K562 (cell line): ENCODE data around the gene BBS1. TPM values are rescaled to one million over a fixed set of nuclear protein-coding genes. Genes with fewer than 3 reads are reported as not detected.

Source experiments
- CTBP1 ChIP-seq: fragments of 450-650 bp; IDR thresholded peaks from 2 replicates; pipeline ENCODE4 v1.6.1; 2016; ENCODE audit warnings: borderline replicate concordance
- ELF2 ChIP-seq: fragments of 250-450 bp; sonication (Bioruptor Pico); IDR thresholded peaks from 2 replicates; pipeline ENCODE4 v1.5.0; 2021; ENCODE audit warnings: mild to moderate bottlenecking
- GATAD2A ChIP-seq: fragments of 450-650 bp; IDR thresholded peaks from 2 replicates; pipeline ENCODE4 v1.6.1; 2017
- HNRNPUL1 ChIP-seq: fragments of 200-400 bp; formaldehyde crosslinking; IDR thresholded peaks from 2 replicates; pipeline ENCODE4 v1.6.1; 2017; ENCODE audit warnings: low read length
- MAX ChIP-seq: sonication (generic); formaldehyde crosslinking; IDR thresholded peaks from 2 replicates; pipeline ENCODE4 v1.9.0; 2022; ENCODE audit warnings: mild to moderate bottlenecking, missing genetic modification reagents
- MED1 ChIP-seq: sonication (generic); formaldehyde crosslinking; IDR thresholded peaks from 2 replicates; pipeline ENCODE4 v1.8.1; 2023; ENCODE audit warnings: missing genetic modification reagents, borderline replicate concordance
- TEAD4 ChIP-seq, 2 experiments: sonication (generic) in 1 of 2; formaldehyde crosslinking in 1 of 2; IDR thresholded peaks; 2 replicates each; pipeline versions ENCODE4 v1.6.1 to v1.8.0; 2012 to 2022; ENCODE audit warnings: borderline replicate concordance in 1 of 2, inconsistent platforms in 1 of 2, low read length in 1 of 2, mild to moderate bottlenecking in 1 of 2, missing genetic modification reagents in 1 of 2
- ZNF175 ChIP-seq: fragments of 200-800 bp; sonication (Bioruptor generic); IDR thresholded peaks from 2 replicates; pipeline ENCODE4 v1.6.1; 2016; ENCODE audit warnings: low read depth, mild to moderate bottlenecking, missing genetic modification characterization, missing compliant biosample characterization
- ZNF830 ChIP-seq: fragments of 250-450 bp; sonication (Bioruptor Pico); IDR thresholded peaks from 2 replicates; pipeline ENCODE4 v1.5.0; 2021; ENCODE audit warnings: mild to moderate bottlenecking
- polyA plus RNA-seq, 8 experiments: library from polyadenylated mRNA; depleted of rRNA in 4 of 8; stranded (reverse) in 5 of 8; unstranded in 3 of 8; fragments of >200 nt; fragmentation: Nextera tagmentation in 2 of 8; fragmentation: Illumina TruSeq in 1 of 8; extraction: Ambion mirVana in 2 of 8; extraction: Trizol in 1 of 8; gene quantifications; 2 replicates each; pipeline versions ENCODE4 v1.2.1 to v1.2.3, GENCODE V29; 2011 to 2014; ENCODE audit warnings: inconsistent platforms in 1 of 8, missing spikeins in 1 of 8
- total RNA-seq, 7 experiments: library from RNA; depleted of rRNA in 6 of 7; stranded (reverse); fragments of >200 nt in 6 of 7; fragmentation: Illumina TruSeq in 2 of 7; extraction: Trizol in 2 of 7; gene quantifications; 2 replicates each; pipeline versions ENCODE4 v1.2.1 to v1.2.3, GENCODE V29; 2011 to 2021; ENCODE audit warnings: low replicate concordance in 1 of 7
- TF ChIP-seq, protein P1 (sequence below): fragments of 450-650 bp; formaldehyde crosslinking; IDR thresholded peaks from 2 replicates; pipeline ENCODE4 v1.4.0; 2022; ENCODE audit warnings: missing genetic modification characterization
- TF ChIP-seq, protein P2 (sequence below): fragments of 450-650 bp; IDR thresholded peaks from 2 replicates; pipeline ENCODE4 v1.6.1; 2016; ENCODE audit warnings: antibody characterized with exemption
- TF ChIP-seq, protein P3 (sequence below): fragments of 250-450 bp; sonication (Bioruptor Pico); IDR thresholded peaks from 2 replicates; pipeline ENCODE4 v1.9.0; 2021; ENCODE audit warnings: mild to moderate bottlenecking
- TF ChIP-seq, protein P4 (sequence below): fragments of 150-350 bp; conservative IDR thresholded peaks from 2 replicates; pipeline ENCODE4 v1.6.1; 2014; ENCODE audit warnings: low read length
- TF ChIP-seq, protein P5 (sequence below): sonication (generic); formaldehyde crosslinking; IDR thresholded peaks from 2 replicates; pipeline ENCODE4 v1.8.1; 2022; ENCODE audit warnings: missing genetic modification reagents
- TF ChIP-seq, protein P6 (sequence below): fragments of 250-450 bp; sonication (Bioruptor Pico); IDR thresholded peaks from 2 replicates; pipeline ENCODE4 v1.9.0; 2021; ENCODE audit warnings: mild to moderate bottlenecking, inconsistent platforms
- TF ChIP-seq, protein P7 (sequence below): fragments of 250-450 bp; sonication (Bioruptor Pico); IDR thresholded peaks from 2 replicates; pipeline ENCODE4 v1.8.0; 2021; ENCODE audit warnings: moderate library complexity, mild to moderate bottlenecking, inconsistent platforms

Gene BBS1
- total and polyA plus RNA-seq, 9 of the 15 experiments (the other 6 are each of a cell fraction or from before 2014, with no cell fraction given), result 9.0 to 19.8 (median 12.1) TPM

DNA sequence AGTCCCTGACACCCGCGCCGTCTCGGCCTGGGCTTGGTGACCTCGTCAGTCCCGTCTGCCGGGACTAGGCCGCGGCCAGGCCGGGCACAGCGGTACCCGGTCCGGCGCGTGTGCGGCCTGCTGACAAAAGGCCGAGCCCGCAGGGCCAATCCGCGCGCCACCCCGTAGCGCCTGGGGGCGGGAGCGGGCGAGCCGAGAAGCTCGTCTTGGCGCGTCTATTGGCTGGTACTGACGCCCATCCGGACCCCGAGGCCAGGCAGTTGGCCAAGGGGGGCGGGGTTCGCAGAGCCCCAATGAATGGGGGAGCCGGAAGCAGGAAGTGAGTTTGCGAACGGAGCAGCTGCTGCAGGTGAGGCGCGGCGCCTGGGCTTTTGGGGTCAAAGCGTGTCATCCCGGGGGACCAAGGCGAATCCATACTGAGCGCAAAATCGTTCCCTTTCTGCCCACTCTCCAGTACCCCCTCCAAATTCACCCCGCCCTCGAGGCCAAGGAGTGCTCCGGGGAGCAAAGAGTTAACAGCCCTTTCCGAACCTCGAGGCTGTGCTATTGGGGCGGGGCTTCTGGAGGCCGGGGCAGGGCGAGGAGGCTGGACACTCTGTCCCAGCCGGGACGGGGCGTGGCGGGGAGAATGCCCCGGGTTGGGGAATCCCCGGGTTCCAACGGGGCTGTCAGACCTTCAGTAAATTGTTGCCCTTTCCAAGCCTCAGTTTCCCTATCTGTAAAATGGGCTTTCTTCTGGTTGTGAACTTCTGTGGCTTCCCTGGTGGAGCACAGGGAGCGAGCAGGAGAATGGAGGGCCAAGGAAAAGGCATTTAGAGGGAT lies 30.1 kb upstream of the BBS1 start, which contains the start of gene DPP3 (continued):
- TF ChIP-seq, protein P1, sequence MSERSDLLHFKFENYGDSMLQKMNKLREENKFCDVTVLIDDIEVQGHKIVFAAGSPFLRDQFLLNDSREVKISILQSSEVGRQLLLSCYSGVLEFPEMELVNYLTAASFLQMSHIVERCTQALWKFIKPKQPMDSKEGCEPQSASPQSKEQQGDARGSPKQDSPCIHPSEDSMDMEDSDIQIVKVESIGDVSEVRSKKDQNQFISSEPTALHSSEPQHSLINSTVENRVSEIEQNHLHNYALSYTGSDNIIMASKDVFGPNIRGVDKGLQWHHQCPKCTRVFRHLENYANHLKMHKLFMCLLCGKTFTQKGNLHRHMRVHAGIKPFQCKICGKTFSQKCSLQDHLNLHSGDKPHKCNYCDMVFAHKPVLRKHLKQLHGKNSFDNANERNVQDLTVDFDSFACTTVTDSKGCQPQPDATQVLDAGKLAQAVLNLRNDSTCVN (CRISPR knock-in tag), result 0 out of 2 replicates have a peak, but pooled peaks have one; percentile 34
- TF ChIP-seq MAX (CRISPR knock-in tag), result peak; percentile 58
- TF ChIP-seq, protein P2, sequence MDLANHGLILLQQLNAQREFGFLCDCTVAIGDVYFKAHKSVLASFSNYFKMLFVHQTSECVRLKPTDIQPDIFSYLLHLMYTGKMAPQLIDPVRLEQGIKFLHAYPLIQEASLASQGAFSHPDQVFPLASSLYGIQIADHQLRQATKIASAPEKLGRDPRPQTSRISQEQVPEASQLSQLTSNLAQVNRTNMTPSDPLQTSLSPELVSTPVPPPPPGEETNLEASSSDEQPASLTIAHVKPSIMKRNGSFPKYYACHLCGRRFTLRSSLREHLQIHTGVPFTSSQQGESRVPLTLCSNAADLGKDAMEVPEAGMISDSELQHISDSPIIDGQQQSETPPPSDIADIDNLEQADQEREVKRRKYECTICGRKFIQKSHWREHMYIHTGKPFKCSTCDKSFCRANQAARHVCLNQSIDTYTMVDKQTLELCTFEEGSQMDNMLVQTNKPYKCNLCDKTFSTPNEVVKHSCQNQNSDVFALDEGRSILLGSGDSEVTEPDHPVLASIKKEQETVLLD, result peak; percentile 70
- TF ChIP-seq ZNF175, result no peak
- TF ChIP-seq ELF2 (CRISPR knock-in tag), result peak; percentile 97
- TF ChIP-seq HNRNPUL1, result no peak
- peak; percentile 24 for TF ChIP-seq TEAD4 (IDR thresholded peaks at IDR 0.05; ENCODE audit: low read length)
- no peak for TF ChIP-seq TEAD4 (CRISPR knock-in tag; IDR thresholded peaks at IDR 0.05; ENCODE audit: borderline replicate concordance)
- TF ChIP-seq GATAD2A, result peak; percentile 4; the same call in 1 of the 2 replicates
- TF ChIP-seq CTBP1, result peak; percentile 56; the same call in 1 of the 2 replicates
- TF ChIP-seq, protein P3, sequence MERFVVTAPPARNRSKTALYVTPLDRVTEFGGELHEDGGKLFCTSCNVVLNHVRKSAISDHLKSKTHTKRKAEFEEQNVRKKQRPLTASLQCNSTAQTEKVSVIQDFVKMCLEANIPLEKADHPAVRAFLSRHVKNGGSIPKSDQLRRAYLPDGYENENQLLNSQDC (CRISPR knock-in tag), result no peak
- no peak for TF ChIP-seq MED1 (CRISPR knock-in tag)
- TF ChIP-seq, protein P4, sequence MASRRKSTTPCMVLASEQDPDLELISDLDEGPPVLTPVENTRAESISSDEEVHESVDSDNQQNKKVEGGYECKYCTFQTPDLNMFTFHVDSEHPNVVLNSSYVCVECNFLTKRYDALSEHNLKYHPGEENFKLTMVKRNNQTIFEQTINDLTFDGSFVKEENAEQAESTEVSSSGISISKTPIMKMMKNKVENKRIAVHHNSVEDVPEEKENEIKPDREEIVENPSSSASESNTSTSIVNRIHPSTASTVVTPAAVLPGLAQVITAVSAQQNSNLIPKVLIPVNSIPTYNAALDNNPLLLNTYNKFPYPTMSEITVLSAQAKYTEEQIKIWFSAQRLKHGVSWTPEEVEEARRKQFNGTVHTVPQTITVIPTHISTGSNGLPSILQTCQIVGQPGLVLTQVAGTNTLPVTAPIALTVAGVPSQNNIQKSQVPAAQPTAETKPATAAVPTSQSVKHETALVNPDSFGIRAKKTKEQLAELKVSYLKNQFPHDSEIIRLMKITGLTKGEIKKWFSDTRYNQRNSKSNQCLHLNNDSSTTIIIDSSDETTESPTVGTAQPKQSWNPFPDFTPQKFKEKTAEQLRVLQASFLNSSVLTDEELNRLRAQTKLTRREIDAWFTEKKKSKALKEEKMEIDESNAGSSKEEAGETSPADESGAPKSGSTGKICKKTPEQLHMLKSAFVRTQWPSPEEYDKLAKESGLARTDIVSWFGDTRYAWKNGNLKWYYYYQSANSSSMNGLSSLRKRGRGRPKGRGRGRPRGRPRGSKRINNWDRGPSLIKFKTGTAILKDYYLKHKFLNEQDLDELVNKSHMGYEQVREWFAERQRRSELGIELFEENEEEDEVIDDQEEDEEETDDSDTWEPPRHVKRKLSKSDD, result no peak
- TF ChIP-seq, protein P5, sequence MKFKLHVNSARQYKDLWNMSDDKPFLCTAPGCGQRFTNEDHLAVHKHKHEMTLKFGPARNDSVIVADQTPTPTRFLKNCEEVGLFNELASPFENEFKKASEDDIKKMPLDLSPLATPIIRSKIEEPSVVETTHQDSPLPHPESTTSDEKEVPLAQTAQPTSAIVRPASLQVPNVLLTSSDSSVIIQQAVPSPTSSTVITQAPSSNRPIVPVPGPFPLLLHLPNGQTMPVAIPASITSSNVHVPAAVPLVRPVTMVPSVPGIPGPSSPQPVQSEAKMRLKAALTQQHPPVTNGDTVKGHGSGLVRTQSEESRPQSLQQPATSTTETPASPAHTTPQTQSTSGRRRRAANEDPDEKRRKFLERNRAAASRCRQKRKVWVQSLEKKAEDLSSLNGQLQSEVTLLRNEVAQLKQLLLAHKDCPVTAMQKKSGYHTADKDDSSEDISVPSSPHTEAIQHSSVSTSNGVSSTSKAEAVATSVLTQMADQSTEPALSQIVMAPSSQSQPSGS (CRISPR knock-in tag), result no peak
- TF ChIP-seq, protein P6, sequence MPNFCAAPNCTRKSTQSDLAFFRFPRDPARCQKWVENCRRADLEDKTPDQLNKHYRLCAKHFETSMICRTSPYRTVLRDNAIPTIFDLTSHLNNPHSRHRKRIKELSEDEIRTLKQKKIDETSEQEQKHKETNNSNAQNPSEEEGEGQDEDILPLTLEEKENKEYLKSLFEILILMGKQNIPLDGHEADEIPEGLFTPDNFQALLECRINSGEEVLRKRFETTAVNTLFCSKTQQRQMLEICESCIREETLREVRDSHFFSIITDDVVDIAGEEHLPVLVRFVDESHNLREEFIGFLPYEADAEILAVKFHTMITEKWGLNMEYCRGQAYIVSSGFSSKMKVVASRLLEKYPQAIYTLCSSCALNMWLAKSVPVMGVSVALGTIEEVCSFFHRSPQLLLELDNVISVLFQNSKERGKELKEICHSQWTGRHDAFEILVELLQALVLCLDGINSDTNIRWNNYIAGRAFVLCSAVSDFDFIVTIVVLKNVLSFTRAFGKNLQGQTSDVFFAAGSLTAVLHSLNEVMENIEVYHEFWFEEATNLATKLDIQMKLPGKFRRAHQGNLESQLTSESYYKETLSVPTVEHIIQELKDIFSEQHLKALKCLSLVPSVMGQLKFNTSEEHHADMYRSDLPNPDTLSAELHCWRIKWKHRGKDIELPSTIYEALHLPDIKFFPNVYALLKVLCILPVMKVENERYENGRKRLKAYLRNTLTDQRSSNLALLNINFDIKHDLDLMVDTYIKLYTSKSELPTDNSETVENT (CRISPR knock-in tag), result peak; percentile 85; the same call in 1 of the 2 replicates
- TF ChIP-seq ZNF830 (CRISPR knock-in tag), result no peak
- TF ChIP-seq, protein P7, sequence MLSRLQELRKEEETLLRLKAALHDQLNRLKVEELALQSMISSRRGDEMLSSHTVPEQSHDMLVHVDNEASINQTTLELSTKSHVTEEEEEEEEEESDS, result no peak
